Activated T-cell treated with anti-CD3 and anti-CD28 coated beads, Interleukin-2, amount 50 U/mL, for 72 hours (primary cell): ENCODE data around the gene SAP130. TPM values are rescaled to one million over a fixed set of nuclear protein-coding genes. Genes with fewer than 3 reads are reported as not detected.

ENCODE experiments used
- ATAC-seq, 2 donors: fragments of 150-1000 bp; cut with Tn5 transposase; replicated peaks in 1 of 2; 2 replicates each; pipeline ENCODE4 v1.10.0; 2021; ENCODE audit warnings: moderate library complexity in 2 of 2, mild to moderate bottlenecking in 1 of 2
- DNase-seq, 2 donors: peaks; one replicate each; pipeline ENCODE4 v3.0.0; 2021 to 2022; ENCODE audit warnings: mixed read lengths in 1 of 2
- H3K27ac Mint-ChIP-seq: one replicate; pipeline ENCODE4 v1.8.0; 2022; ENCODE audit warnings: mild to moderate bottlenecking, moderate library complexity, mixed read lengths
- H3K27me3 Mint-ChIP-seq: one replicate; pipeline ENCODE4 v1.8.0; 2022; ENCODE audit warnings: low read depth, mixed read lengths
- H3K36me3 Mint-ChIP-seq, 2 donors: one replicate each; pipeline ENCODE4 v1.8.0; 2022; ENCODE audit warnings: mixed read lengths in 2 of 2, mild to moderate bottlenecking in 1 of 2; ENCODE audit not compliant: insufficient read depth in 2 of 2
- H3K4me1 Mint-ChIP-seq: one replicate; pipeline ENCODE4 v1.8.0; 2022; ENCODE audit warnings: low read depth, mixed read lengths
- H3K4me3 Mint-ChIP-seq, 2 donors: one replicate each; pipeline ENCODE4 v1.8.0; 2022; ENCODE audit warnings: mild to moderate bottlenecking in 2 of 2, mixed read lengths in 2 of 2, moderate library complexity in 2 of 2
- H3K9me3 Mint-ChIP-seq, 2 donors: one replicate each; pipeline ENCODE4 v1.8.0; 2022; ENCODE audit warnings: mixed read lengths in 2 of 2
- total RNA-seq, 2 donors: library from RNA; stranded (reverse); gene quantifications; one replicate each; pipeline ENCODE4 v1.2.3, GENCODE V29; 2022

SAP130 gene
- total RNA-seq, 2 donors from 2014 or later: 32.7 to 33.3 TPM

GRCh38 chr2:128012698-128013097, 15.2 kb downstream of the SAP130 start:
- H3K9me3 Mint-ChIP-seq: no peaks in the 10 kb centered on the region
- H3K4me3 Mint-ChIP-seq: no peak overlapping the region
- ATAC-seq: no peak
- H3K27me3 Mint-ChIP-seq: no peaks in the 10 kb centered on the region
- no peak for DNase-seq
- H3K27ac Mint-ChIP-seq: no peak overlapping the region
- no peaks in the 10 kb centered on the region for H3K4me1 Mint-ChIP-seq
- H3K36me3 Mint-ChIP-seq: peaks cover 12 to 32% of the 10 kb centered on the region in 2 donors

- DNase-seq (no peak), ATAC-seq (no peak)
- Mint-ChIP-seq H3K36me3 (peaks cover 13 to 26% of the 10 kb centered on the region in 2 donors), H3K4me1 (no peaks in the 10 kb centered on the region), H3K27me3 (no peaks in the 10 kb centered on the region), H3K4me3 (no peak overlapping the region), H3K9me3 (no peaks in the 10 kb centered on the region), H3K27ac (no peak overlapping the region)
Observed at GRCh38 chr2:128008074-128008672, 19.7 kb downstream of the SAP130 start.

- no peaks in the 10 kb centered on the region for H3K9me3 Mint-ChIP-seq
- no peaks in the 10 kb centered on the region for H3K27me3 Mint-ChIP-seq
- H3K4me1 Mint-ChIP-seq: no peaks in the 10 kb centered on the region
- ATAC-seq (no peak), DNase-seq (no peak)
- H3K27ac Mint-ChIP-seq: no peak overlapping the region
- H3K36me3 Mint-ChIP-seq: peaks cover 12 to 21% of the 10 kb centered on the region in 2 donors
- no peak overlapping the region for H3K4me3 Mint-ChIP-seq
Observed at GRCh38 chr2:128004509-128004908, 23.4 kb downstream of the SAP130 start.

GRCh38 chr2:128003463-128003862, 24.4 kb downstream of the SAP130 start:
- H3K4me1 Mint-ChIP-seq: no peaks in the 10 kb centered on the region
- peak; percentile 8 to 20 for DNase-seq
- H3K4me3 Mint-ChIP-seq: no peak overlapping the region
- H3K36me3 Mint-ChIP-seq: peaks cover 10 to 22% of the 10 kb centered on the region in 2 donors
- no peaks in the 10 kb centered on the region for H3K9me3 Mint-ChIP-seq
- H3K27ac Mint-ChIP-seq: no peak overlapping the region
- peak; percentile 76 to 94 for ATAC-seq
- H3K27me3 Mint-ChIP-seq: no peaks in the 10 kb centered on the region

GRCh38 chr2:127996160-127996559, 31.7 kb downstream of the SAP130 start:
- no peaks in the 10 kb centered on the region for H3K9me3 Mint-ChIP-seq
- H3K36me3 Mint-ChIP-seq: peaks cover 5 to 17% of the 10 kb centered on the region in 2 donors
- no peaks in the 10 kb centered on the region for H3K27me3 Mint-ChIP-seq
- DNase-seq (no peak), ATAC-seq (no peak)
- H3K4me3 Mint-ChIP-seq: no peak overlapping the region
- H3K27ac Mint-ChIP-seq: no peak overlapping the region
- H3K4me1 Mint-ChIP-seq: no peaks in the 10 kb centered on the region

- Mint-ChIP-seq H3K4me3 (no peak overlapping the region), H3K27me3 (no peaks in the 10 kb centered on the region), H3K36me3 (peaks cover 5 to 17% of the 10 kb centered on the region in 2 donors), H3K9me3 (no peaks in the 10 kb centered on the region), H3K27ac (no peak overlapping the region), H3K4me1 (no peaks in the 10 kb centered on the region)
- no peak for DNase-seq
- ATAC-seq: no peak
Observed at GRCh38 chr2:127995725-127996124, 32.1 kb downstream of the SAP130 start.

- Mint-ChIP-seq H3K36me3 (peaks cover 4 to 7% of the 10 kb centered on the region in 2 donors), H3K27ac (no peak overlapping the region), H3K9me3 (no peaks in the 10 kb centered on the region), H3K4me3 (no peak overlapping the region), H3K27me3 (no peaks in the 10 kb centered on the region), H3K4me1 (no peaks in the 10 kb centered on the region)
- DNase-seq: no peak
- ATAC-seq: no peak
Observed at GRCh38 chr2:127993659-127994058, 34.2 kb downstream of the SAP130 start.

GRCh38 chr2:127991742-127992141, 36.1 kb downstream of the SAP130 start:
- DNase-seq: no peak
- peaks cover 4 to 6% of the 10 kb centered on the region in 2 donors for H3K36me3 Mint-ChIP-seq

GRCh38 chr2:127986548-127987079, 41.2 kb downstream of the SAP130 start:
- H3K9me3 Mint-ChIP-seq: no peaks in the 10 kb centered on the region
- H3K4me3 Mint-ChIP-seq: no peak overlapping the region
- peaks cover 20 to 24% of the 10 kb centered on the region in 2 donors for H3K36me3 Mint-ChIP-seq
- ATAC-seq: peak; percentile 50 to 75
- H3K27me3 Mint-ChIP-seq: no peaks in the 10 kb centered on the region
- peak in 1 of 2 donors; percentile 12 for DNase-seq
- H3K4me1 Mint-ChIP-seq: peaks cover 9% of the 10 kb centered on the region
- H3K27ac Mint-ChIP-seq: no peak overlapping the region

More at GRCh38 chr2:127991742-127992141, 36.1 kb downstream of the SAP130 start:
- H3K4me3 Mint-ChIP-seq: no peak overlapping the region
- no peaks in the 10 kb centered on the region for H3K27me3 Mint-ChIP-seq
- no peak for ATAC-seq
- no peaks in the 10 kb centered on the region for H3K9me3 Mint-ChIP-seq
- no peaks in the 10 kb centered on the region for H3K4me1 Mint-ChIP-seq
- H3K27ac Mint-ChIP-seq: no peak overlapping the region

- Mint-ChIP-seq H3K36me3 (peaks cover 20 to 24% of the 10 kb centered on the region in 2 donors), H3K27ac (peak overlapping the region; percentile 13), H3K4me3 (no peak overlapping the region), H3K9me3 (no peaks in the 10 kb centered on the region), H3K4me1 (peaks cover 9% of the 10 kb centered on the region), H3K27me3 (no peaks in the 10 kb centered on the region)
- DNase-seq (no peak), ATAC-seq (no peak)
Observed at GRCh38 chr2:127985735-127986134, 42.1 kb downstream of the SAP130 start.

GRCh38 chr2:127985026-127985734, 42.7 kb downstream of the SAP130 start:
- ATAC-seq (peak; percentile 51 to 68), DNase-seq (no peak)
- H3K4me3 Mint-ChIP-seq: peak overlapping the region in 1 of 2 donors; percentile 44
- peak overlapping the region; percentile 64 for H3K27ac Mint-ChIP-seq
- H3K4me1 Mint-ChIP-seq: peaks cover 9% of the 10 kb centered on the region
- no peaks in the 10 kb centered on the region for H3K27me3 Mint-ChIP-seq
- no peaks in the 10 kb centered on the region for H3K9me3 Mint-ChIP-seq
- peaks cover 20 to 24% of the 10 kb centered on the region in 2 donors for H3K36me3 Mint-ChIP-seq

GRCh38 chr2:127984551-127984950, 43.3 kb downstream of the SAP130 start:
- Mint-ChIP-seq H3K4me1 (peaks cover 9% of the 10 kb centered on the region), H3K36me3 (peaks cover 19 to 24% of the 10 kb centered on the region in 2 donors), H3K27me3 (no peaks in the 10 kb centered on the region), H3K9me3 (no peaks in the 10 kb centered on the region), H3K4me3 (no peak overlapping the region), H3K27ac (no peak overlapping the region)
- ATAC-seq (no peak), DNase-seq (no peak)

- Mint-ChIP-seq H3K27ac (no peak overlapping the region), H3K4me1 (no peaks in the 10 kb centered on the region), H3K9me3 (no peaks in the 10 kb centered on the region), H3K36me3 (peaks cover 0 to 17% of the 10 kb centered on the region in 2 donors), H3K4me3 (no peak overlapping the region), H3K27me3 (no peaks in the 10 kb centered on the region)
- ATAC-seq (no peak), DNase-seq (no peak)
Observed at GRCh38 chr2:127969446-127969845, 58.4 kb downstream of the SAP130 start.
